Astrocyte of the spinal cord (primary cell): ENCODE measurements around the gene NXPH4.

Experiments used
- DNase-seq: peaks from one replicate; pipeline ENCODE4 v3.0.0; 2011; ENCODE audit warnings: low read depth, low spot score
- H3K4me3 ChIP-seq: 2 replicates; pipeline ENCODE4 v1.5.1; 2011; ENCODE audit warnings: low read depth, mild to moderate bottlenecking, low read length, moderate library complexity
- CTCF ChIP-seq: IDR thresholded peaks from 2 replicates; pipeline ENCODE4 v1.5.1; 2012; ENCODE audit warnings: low read depth, mild to moderate bottlenecking, low read length, inconsistent platforms
- in situ Hi-C: cut with HindIII; loops from 2 replicates; pipeline ENCODE4 v1.10.0; 2017; ENCODE audit warnings: low sequenced_read_pairs

Gene NXPH4

GRCh38 chr12:57216014-57216911, at the start of gene NXPH4:
NXPH4 (plus strand) TSS chr12:57216794; CDS start chr12:57216970, 176 bp downstream.
- TF ChIP-seq CTCF: no peak
- peak within 1 kb of the TSS; percentile 37 for H3K4me3 ChIP-seq
- DNase-seq: no peak
- in situ Hi-C loops: no loop called here

GRCh38 chr12:57166971-57167371, 49.6 kb upstream of the NXPH4 start:
- H3K4me3 ChIP-seq: no peak overlapping the region
- peak; percentile 76 for DNase-seq
- no peak for TF ChIP-seq CTCF
- in situ Hi-C loops: no loop called here

GRCh38 chr12:57168058-57168457, 48.5 kb upstream of the NXPH4 start:
- no peak for DNase-seq
- no peak overlapping the region for H3K4me3 ChIP-seq
- in situ Hi-C loops: no loop called here
- no peak for TF ChIP-seq CTCF

GRCh38 chr12:57169046-57169795, 47.4 kb upstream of the NXPH4 start:
- H3K4me3 ChIP-seq: no peak overlapping the region
- in situ Hi-C loops: no loop called here
- DNase-seq: no peak
- TF ChIP-seq CTCF: no peak

- in situ Hi-C loops: loop anchor here (5.0 kb wide), 1 partner anchor 38 kb away; no protein-coding TSS in a partner anchor
- DNase-seq: no peak
- no peak for TF ChIP-seq CTCF
- H3K4me3 ChIP-seq: no peak overlapping the region
Measured at GRCh38 chr12:57169969-57170368, 46.6 kb upstream of the NXPH4 start.

- TF ChIP-seq CTCF: no peak
- in situ Hi-C loops: loop anchor here (5.0 kb wide), 1 partner anchor 38 kb away; no protein-coding TSS in a partner anchor
- no peak for DNase-seq
Measured at GRCh38 chr12:57170408-57170807, 46.2 kb upstream of the NXPH4 start.

More at GRCh38 chr12:57170408-57170807, 46.2 kb upstream of the NXPH4 start:
- H3K4me3 ChIP-seq: no peak overlapping the region
